DMS53 (cell line): ENCODE measurements around the gene MINK1.
"Not testable (repeated sequence)": the region's sequence is repeated elsewhere in the genome, so short reads cannot be mapped to it uniquely, and the experiment has no call there.

ENCODE experiments used
- DNase-seq: peaks from one replicate; lab custom pipeline; 2025; lab: John Stamatoyannopoulos, UW

The MINK1 gene

GRCh38 chr17:4899341-4900230, 66.4 kb downstream of the MINK1 start, which contains the start of gene C17orf107:
TSS of gene C17orf107 (plus strand) at chr17:4899536. CDS start at chr17:4899763, 227 bp downstream.
- peak; percentile 77 for DNase-seq

- peak; percentile 81 for DNase-seq
These were observed 67.3 kb downstream of the MINK1 start for GRCh38 chr17:4900231-4901107.

GRCh38 chr17:4901108-4901647, 68.0 kb downstream of the MINK1 start:
- DNase-seq, result no peak

- no peak for DNase-seq
These were observed 68.7 kb downstream of the MINK1 start for GRCh38 chr17:4901648-4902344.

GRCh38 chr17:4902540-4902939, 69.4 kb downstream of the MINK1 start:
- no peak for DNase-seq

- DNase-seq, result peak; percentile 86
These were observed 70.1 kb downstream of the MINK1 start, which contains the start of gene CHRNE for GRCh38 chr17:4903051-4903818. TSS of gene CHRNE (minus strand) at chr17:4903098. CDS start at chr17:4903063, 35 bp downstream.

GRCh38 chr17:4906642-4907041, 73.5 kb downstream of the MINK1 start:
- not testable (repeated sequence) for DNase-seq

- no peak for DNase-seq
These were observed 75.2 kb downstream of the MINK1 start for GRCh38 chr17:4908301-4908700.

GRCh38 chr17:4908711-4909496, 75.8 kb downstream of the MINK1 start:
- peak; percentile 92 for DNase-seq

- DNase-seq, result no peak
These were observed 80.9 kb downstream of the MINK1 start for GRCh38 chr17:4913994-4914393.

- DNase-seq, result not testable (repeated sequence)
These were observed 81.4 kb downstream of the MINK1 start for GRCh38 chr17:4914551-4914950.

- DNase-seq, result no peak
These were observed 86.4 kb downstream of the MINK1 start for GRCh38 chr17:4919511-4920047.

- DNase-seq, result no peak
These were observed 87.4 kb downstream of the MINK1 start for GRCh38 chr17:4920351-4921048.

- no peak for DNase-seq
These were observed 88.2 kb downstream of the MINK1 start for GRCh38 chr17:4921320-4921719.

- DNase-seq, result not testable (repeated sequence)
These were observed 93.6 kb downstream of the MINK1 start for GRCh38 chr17:4926577-4927335.

- no peak for DNase-seq
These were observed 95.7 kb downstream of the MINK1 start for GRCh38 chr17:4928881-4929280.

- DNase-seq, result no peak
These were observed 98.8 kb downstream of the MINK1 start, which contains the start of gene GP1BA for GRCh38 chr17:4931963-4932362. TSS of gene GP1BA (plus strand) at chr17:4932277. CDS start at chr17:4932605, 328 bp downstream.

- DNase-seq, result no peak
These were observed 99.6 kb downstream of the MINK1 start for GRCh38 chr17:4932756-4933155.
